Adrenal gland (tissue), 12 donors: Measurements from ENCODE around the gene MINDY2. TPM values are rescaled to one million over a fixed set of nuclear protein-coding genes. Genes with fewer than 3 reads are reported as not detected.
"Not testable (repeated sequence)": the region's sequence is repeated elsewhere in the genome, so short reads cannot be mapped to it uniquely, and the experiment has no call there.

ENCODE experiments used
- DNase-seq, 7 donors: peaks; one replicate each; pipeline ENCODE4 v3.0.0-alpha.2; 2019 to 2020
- H3K27ac ChIP-seq, 5 donors: fragments of 200-600 bp; sonication (generic) in 4 of 5; 1 replicate in 3 of 5; 2 replicates in 2 of 5; pipeline versions ENCODE4 v1.5.1 to v1.8.0; 2016 to 2020; ENCODE audit warnings: mild to moderate bottlenecking in 1 of 5
- H3K27me3 ChIP-seq: fragments of 200-600 bp; 2 replicates; pipeline ENCODE4 v1.8.0; 2021
- H3K36me3 ChIP-seq, 2 donors: fragments of 200-600 bp; replicated peaks in 1 of 2; 1 replicate in 1 of 2; 2 replicates in 1 of 2; pipeline versions ENCODE4 v1.5.1 to v1.8.0; 2018 to 2022
- H3K4me1 ChIP-seq, 2 donors: fragments of 200-600 bp; replicated peaks in 1 of 2; 1 replicate in 1 of 2; 2 replicates in 1 of 2; pipeline versions ENCODE4 v1.5.1 to v1.8.0; 2018 to 2021
- H3K4me3 ChIP-seq, 4 donors: fragments of 200-600 bp; sonication (generic) in 3 of 4; one replicate each; pipeline ENCODE4 v1.5.1; 2016 to 2018
- H3K9me3 ChIP-seq, 3 donors: fragments of 200-600 bp; sonication (generic) in 1 of 3; replicated peaks in 1 of 3; 1 replicate in 2 of 3; 2 replicates in 1 of 3; pipeline versions ENCODE4 v1.5.1 to v1.8.0; 2016 to 2021
- POLR2A ChIP-seq, 2 donors: fragments of 450-650 bp; IDR thresholded peaks; one replicate each; pipeline ENCODE4 v1.6.1; 2017; ENCODE audit warnings: antibody characterized with exemption in 2 of 2, mild to moderate bottlenecking in 2 of 2, moderate library complexity in 1 of 2
- WGBS, 4 donors: extraction: QIAGEN DNeasy Blood & Tissue Kit in 2 of 4; methylation state at CpG; one replicate each; pipeline versions ENCODE4 v1.1.5 to v1.1.7; 2013 to 2017; 5-methylcytosine and 5-hydroxymethylcytosine counted together
- intact Hi-C, 2 donors: fragments of 100-400 bp; cut with DNase I; formaldehyde crosslinking; loops; one replicate each; pipeline versions ENCODE4 v1.14.1 to v1.15.0; 2022 to 2023
- polyA plus RNA-seq, 3 donors: library from polyadenylated mRNA; stranded (reverse); fragments of 200-250 nt in 2 of 3; fragments of 350-450 nt in 1 of 3; fragmentation: Illumina TruSeq in 1 of 3; extraction: RNeasy Lipid Tissue Mini Kit (QIAGEN cat#74804) in 1 of 3; gene quantifications; one replicate each; pipeline ENCODE4 v1.2.3, GENCODE V29; 2013 to 2014
- total RNA-seq, 9 donors: library from RNA; depleted of rRNA in 4 of 9; stranded (reverse); fragments of >200 nt in 4 of 9; fragments of 120-200 nt in 1 of 9; fragmentation: NEBNext Ultra II Directional in 1 of 9; extraction: Animal tissue kit (Norgen Biotek cat#: 25700) in 1 of 9; gene quantifications; one replicate each; pipeline versions ENCODE4 v1.1.0 to v1.2.4, GENCODE V29; 2013 to 2023
- TF ChIP-seq, protein P1 (sequence below), 6 experiments: fragments of 450-650 bp in 4 of 6; fragments of 200-600 bp in 2 of 6; sonication (generic) in 1 of 6; IDR thresholded peaks; 1 replicate in 5 of 6; 2 replicates in 1 of 6; pipeline versions ENCODE4 v1.5.1 to v1.8.0; 2016 to 2021; ENCODE audit warnings: antibody characterized with exemption in 6 of 6, mild to moderate bottlenecking in 2 of 6, moderate library complexity in 1 of 6
- donor health status: healthy with polysubstance abuse.
- donor health status: Bipolar disorder and iron deficiency.
- donor health status: DM: yes; HTN: yes; CAD: no.
- donor health status: DM: no; HTN: no; CAD: no.
- donor health status: DM: no; HTN: no; CAD: no.
- donor health status: DM: yes; HTN: yes; CAD: no.

Gene MINDY2
- total and polyA plus RNA-seq, 12 donors = 2.7 to 25.1 (median 12.2) TPM

DNA sequence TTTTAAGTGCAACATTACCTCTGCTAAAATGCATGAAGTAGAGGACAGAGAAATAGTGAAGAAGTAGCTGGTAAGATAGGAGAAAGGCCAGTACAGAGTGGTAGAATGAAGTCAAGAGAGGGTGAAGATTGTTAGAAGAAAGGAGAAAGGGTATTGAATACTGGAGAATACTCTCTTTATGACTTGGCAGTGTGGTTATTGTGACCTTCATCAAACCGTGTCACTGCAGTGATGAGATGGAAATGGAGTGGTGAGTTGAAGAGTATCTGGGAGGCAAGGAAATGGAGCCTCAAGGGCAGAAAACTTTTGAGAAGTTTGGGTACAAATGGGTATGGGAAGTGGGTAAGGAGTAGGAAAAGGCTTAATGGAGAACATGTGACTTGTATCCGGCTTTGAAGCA is 24.7 kb downstream of the MINDY2 start:
- DNase-seq = no peak
- H3K4me1 ChIP-seq = peaks cover 0 to 6% of the 10 kb centered on the region in 2 donors
- H3K9me3 ChIP-seq = no peaks in the 10 kb centered on the region
- H3K27me3 ChIP-seq = no peaks in the 10 kb centered on the region
- intact Hi-C loops = no loop called here
- no peak for TF ChIP-seq POLR2A (IDR thresholded peaks at IDR 0.05)
- TF ChIP-seq, protein P1, sequence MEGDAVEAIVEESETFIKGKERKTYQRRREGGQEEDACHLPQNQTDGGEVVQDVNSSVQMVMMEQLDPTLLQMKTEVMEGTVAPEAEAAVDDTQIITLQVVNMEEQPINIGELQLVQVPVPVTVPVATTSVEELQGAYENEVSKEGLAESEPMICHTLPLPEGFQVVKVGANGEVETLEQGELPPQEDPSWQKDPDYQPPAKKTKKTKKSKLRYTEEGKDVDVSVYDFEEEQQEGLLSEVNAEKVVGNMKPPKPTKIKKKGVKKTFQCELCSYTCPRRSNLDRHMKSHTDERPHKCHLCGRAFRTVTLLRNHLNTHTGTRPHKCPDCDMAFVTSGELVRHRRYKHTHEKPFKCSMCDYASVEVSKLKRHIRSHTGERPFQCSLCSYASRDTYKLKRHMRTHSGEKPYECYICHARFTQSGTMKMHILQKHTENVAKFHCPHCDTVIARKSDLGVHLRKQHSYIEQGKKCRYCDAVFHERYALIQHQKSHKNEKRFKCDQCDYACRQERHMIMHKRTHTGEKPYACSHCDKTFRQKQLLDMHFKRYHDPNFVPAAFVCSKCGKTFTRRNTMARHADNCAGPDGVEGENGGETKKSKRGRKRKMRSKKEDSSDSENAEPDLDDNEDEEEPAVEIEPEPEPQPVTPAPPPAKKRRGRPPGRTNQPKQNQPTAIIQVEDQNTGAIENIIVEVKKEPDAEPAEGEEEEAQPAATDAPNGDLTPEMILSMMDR (IDR thresholded peaks at IDR 0.05) = no peak
- no peaks in the 10 kb centered on the region for H3K36me3 ChIP-seq
- H3K27ac ChIP-seq = no peak overlapping the region
- no peak overlapping the region for H3K4me3 ChIP-seq
- WGBS, 4 donors = 55 to 64% (median 60%) methylated on average over 2 of the region's 2 CpGs

DNA sequence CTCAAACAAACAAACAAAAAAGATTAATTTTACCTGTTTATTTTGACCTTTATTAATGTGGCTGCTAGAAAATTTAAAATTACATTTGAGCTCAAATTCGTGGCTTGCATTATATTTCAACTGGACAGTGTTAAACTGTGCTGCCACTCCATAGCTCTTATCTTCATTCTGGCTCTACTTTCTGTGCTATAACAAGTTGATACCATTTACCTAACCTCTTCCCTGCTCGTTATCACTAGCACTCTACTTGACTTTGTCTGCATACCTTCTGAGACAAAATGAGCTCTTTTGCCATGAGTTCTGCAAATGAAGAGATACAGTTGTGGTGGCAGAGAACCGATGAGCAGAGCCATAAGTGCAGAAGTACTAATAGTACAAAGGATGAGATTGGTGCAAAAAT is 26.4 kb downstream of the MINDY2 start:
- TF ChIP-seq, protein P1 (IDR thresholded peaks at IDR 0.05) = no peak
- no peak for TF ChIP-seq POLR2A (IDR thresholded peaks at IDR 0.05)
- H3K36me3 ChIP-seq = no peaks in the 10 kb centered on the region
- no peaks in the 10 kb centered on the region for H3K27me3 ChIP-seq
- WGBS, 4 donors = 76 to 84% (median 81%) methylated on average over 3 of the region's 3 CpGs
- H3K27ac ChIP-seq = no peak overlapping the region
- no peaks in the 10 kb centered on the region for H3K9me3 ChIP-seq
- H3K4me3 ChIP-seq = no peak overlapping the region
- no peak for DNase-seq
- intact Hi-C loops = no loop called here
- H3K4me1 ChIP-seq = peaks cover 0 to 6% of the 10 kb centered on the region in 2 donors

DNA sequence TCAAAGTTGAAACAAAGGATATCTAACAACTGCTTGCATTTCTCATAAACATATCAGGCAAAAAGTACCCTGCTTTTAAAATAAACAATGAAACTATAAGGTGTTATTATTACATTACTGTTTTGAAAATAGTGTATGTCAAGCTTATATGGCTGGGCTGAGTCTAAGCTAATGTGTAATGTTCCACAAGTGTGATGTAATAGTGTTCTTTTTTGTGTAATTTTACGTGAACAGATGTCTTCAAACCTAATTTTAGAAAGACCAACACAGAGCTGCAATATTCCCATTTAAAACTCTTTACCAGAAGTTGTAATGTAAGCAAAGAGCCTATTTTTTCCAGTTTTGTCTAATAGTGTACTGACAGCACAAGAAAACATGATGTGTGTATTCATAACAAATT is 34.0 kb downstream of the MINDY2 start:
- Histone ChIP-seq H3K4me1 (no peaks in the 10 kb centered on the region), H3K4me3 (no peak overlapping the region), H3K36me3 (no peaks in the 10 kb centered on the region), H3K27ac (no peak overlapping the region), H3K27me3 (no peaks in the 10 kb centered on the region), H3K9me3 (no peaks in the 10 kb centered on the region)
- no peak for TF ChIP-seq POLR2A (IDR thresholded peaks at IDR 0.05)
- TF ChIP-seq, protein P1 (IDR thresholded peaks at IDR 0.05) = no peak
- intact Hi-C loops = no loop called here
- no peak for DNase-seq
- WGBS, 4 donors = 54 to 71% (median 62%) methylated on average over 1 of the region's 1 CpG

DNA sequence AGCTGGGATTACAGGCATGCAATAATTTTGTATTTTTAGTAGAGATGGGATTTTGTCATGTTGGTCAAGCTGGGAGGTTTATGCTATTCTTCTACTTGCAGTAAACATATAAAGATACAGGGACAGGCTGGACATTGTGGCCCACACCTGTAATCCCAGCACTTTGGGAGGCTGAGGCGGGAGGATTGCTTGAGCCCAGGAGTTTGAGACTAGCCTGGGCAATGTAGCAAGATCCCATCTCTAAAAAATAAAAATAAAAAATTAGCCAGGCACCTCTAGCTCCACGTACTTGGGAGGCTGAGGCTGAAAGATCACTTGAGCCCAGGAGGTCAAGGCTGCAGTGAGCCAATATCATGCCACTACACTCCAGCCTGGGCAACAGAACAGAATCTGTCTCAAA is 52.2 kb downstream of the MINDY2 start:
- WGBS, 4 donors = 67 to 80% (median 72%) methylated on average over 2 of the region's 2 CpGs
- H3K4me1 ChIP-seq, DNase-seq, H3K4me3 ChIP-seq, H3K27me3 ChIP-seq, H3K9me3 ChIP-seq, H3K36me3 ChIP-seq, intact Hi-C loops, H3K27ac ChIP-seq: not testable (repeated sequence)

DNA sequence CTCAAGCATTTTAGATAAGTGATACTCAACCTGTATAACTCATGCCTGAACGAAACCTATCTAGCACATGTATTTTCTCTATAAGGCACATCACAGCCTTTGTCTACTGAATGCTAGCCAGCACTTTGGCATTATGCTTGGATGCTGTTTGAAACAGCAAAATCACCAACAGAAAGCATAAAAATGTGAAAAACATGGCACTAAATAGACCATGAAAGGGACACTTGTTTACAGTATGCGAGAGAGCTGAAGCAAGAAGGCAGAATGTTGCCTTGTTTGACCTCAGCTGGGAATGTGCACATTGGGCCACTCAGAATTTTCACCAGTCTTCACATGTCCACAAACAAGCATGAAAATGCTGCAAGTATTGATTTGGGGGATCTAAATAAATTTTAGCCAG is 59.5 kb downstream of the MINDY2 start:
- no peaks in the 10 kb centered on the region for H3K36me3 ChIP-seq
- no peaks in the 10 kb centered on the region for H3K4me1 ChIP-seq
- H3K9me3 ChIP-seq = peaks cover 0 to 7% (median 0%) of the 10 kb centered on the region in 3 donors
- intact Hi-C loops = no loop called here
- TF ChIP-seq, protein P1 (IDR thresholded peaks at IDR 0.05) = no peak
- no peak for TF ChIP-seq POLR2A (IDR thresholded peaks at IDR 0.05)
- H3K27me3 ChIP-seq = no peaks in the 10 kb centered on the region
- 92 to 100% (median 97%) methylated on average over 2 of the region's 2 CpGs for WGBS, 4 donors
- H3K27ac ChIP-seq = no peak overlapping the region
- no peak overlapping the region for H3K4me3 ChIP-seq
- no peak for DNase-seq

DNA sequence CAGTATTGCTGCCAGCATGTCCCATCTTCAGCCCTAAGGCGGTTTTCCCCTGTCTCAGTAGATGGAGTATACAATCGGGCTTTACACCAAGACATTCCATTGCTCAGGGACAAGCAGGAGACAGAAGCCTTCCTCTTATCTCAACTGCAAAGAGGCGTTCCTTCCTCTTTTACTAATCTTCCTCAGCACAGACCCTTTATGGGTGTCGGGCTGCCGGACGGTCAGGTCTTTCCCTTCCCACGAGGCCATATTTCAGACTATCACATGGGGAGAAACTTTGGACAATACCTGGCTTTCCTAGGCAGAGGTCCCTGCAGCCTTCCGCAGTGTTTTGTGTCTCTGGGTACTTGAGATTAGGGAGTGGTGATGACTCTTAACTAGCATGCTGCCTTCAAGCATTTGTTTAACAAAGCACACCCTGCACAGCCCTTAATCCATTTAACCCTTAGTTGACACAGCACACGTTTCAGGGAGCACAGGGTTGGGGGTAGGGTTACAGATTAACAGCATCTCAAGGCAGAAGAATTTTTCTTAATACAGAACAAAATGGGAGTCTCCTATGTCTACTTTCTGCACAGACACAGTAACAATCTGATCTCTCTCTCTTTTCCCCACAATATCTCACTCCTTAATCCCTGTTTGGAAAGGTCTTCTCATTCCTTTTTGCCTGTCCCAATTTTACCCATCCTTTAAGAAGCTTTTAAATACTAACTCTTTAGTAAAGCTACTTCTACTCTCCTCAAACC is 62.8 kb downstream of the MINDY2 start:
- H3K4me1 ChIP-seq, H3K36me3 ChIP-seq, H3K27me3 ChIP-seq, intact Hi-C loops, H3K4me3 ChIP-seq, H3K27ac ChIP-seq, DNase-seq, H3K9me3 ChIP-seq: not testable (repeated sequence)
- WGBS, 4 donors = 64 to 78% (median 75%) methylated on average over 9 of the region's 9 CpGs
